ENCODE results near the gene PTCD2.

DNA sequence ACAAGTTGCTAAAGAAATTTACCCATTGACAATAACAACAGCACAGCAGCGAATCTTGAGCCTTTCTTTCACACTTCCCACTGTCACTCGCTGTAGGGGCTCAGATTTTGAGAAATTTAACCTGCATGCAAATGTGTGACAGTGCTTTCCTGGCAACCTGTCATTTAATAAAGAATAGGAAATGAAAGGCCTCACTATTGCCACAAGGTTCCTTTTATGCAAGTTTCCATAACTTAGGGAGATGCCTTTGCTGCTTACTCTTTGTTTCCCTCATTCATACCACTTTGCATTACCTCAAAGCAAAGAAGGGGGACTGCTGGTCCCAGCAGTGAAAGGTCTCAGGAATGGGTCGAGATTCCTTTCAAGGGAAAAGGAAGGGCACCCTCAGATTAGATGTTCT lies 49.5 kb downstream of the PTCD2 start:
- TF ChIP-seq, protein P1, sequence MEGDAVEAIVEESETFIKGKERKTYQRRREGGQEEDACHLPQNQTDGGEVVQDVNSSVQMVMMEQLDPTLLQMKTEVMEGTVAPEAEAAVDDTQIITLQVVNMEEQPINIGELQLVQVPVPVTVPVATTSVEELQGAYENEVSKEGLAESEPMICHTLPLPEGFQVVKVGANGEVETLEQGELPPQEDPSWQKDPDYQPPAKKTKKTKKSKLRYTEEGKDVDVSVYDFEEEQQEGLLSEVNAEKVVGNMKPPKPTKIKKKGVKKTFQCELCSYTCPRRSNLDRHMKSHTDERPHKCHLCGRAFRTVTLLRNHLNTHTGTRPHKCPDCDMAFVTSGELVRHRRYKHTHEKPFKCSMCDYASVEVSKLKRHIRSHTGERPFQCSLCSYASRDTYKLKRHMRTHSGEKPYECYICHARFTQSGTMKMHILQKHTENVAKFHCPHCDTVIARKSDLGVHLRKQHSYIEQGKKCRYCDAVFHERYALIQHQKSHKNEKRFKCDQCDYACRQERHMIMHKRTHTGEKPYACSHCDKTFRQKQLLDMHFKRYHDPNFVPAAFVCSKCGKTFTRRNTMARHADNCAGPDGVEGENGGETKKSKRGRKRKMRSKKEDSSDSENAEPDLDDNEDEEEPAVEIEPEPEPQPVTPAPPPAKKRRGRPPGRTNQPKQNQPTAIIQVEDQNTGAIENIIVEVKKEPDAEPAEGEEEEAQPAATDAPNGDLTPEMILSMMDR (IDR thresholded peaks at IDR 0.05; ENCODE audit: low read length): no peak
- TF ChIP-seq EZH2 (IDR thresholded peaks at IDR 0.05; ENCODE audit: borderline replicate concordance, low read length): no peak

Data from OCI-LY1 (cell line).